KOPT-K1 (cell line): Measurements from ENCODE around the gene SLC27A1.
"Not testable (repeated sequence)": the region's sequence is repeated elsewhere in the genome, so short reads cannot be mapped to it uniquely, and the experiment has no call there.

Experiments used
- H3K27ac ChIP-seq: fragments of 200-600 bp; sonication (generic); 2 replicates; pipeline ENCODE4 v1.5.1; 2016; ENCODE audit warnings: antibody characterized with exemption, mild to moderate bottlenecking, low read depth, low read length; ENCODE audit not compliant: poor library complexity, severe bottlenecking
- H3K36me3 ChIP-seq: fragments of 200-600 bp; sonication (generic); 2 replicates; pipeline ENCODE4 v1.5.1; 2017; ENCODE audit warnings: antibody characterized with exemption, mild to moderate bottlenecking, low read length, moderate library complexity; ENCODE audit not compliant: insufficient read depth
- H3K9me3 ChIP-seq: fragments of 200-600 bp; sonication (generic); 2 replicates; pipeline ENCODE4 v1.5.1; 2017; ENCODE audit warnings: antibody characterized with exemption, low read length, mild to moderate bottlenecking; ENCODE audit not compliant: insufficient read depth, poor library complexity, severe bottlenecking

SLC27A1 gene

GRCh38 chr19:17490411-17490810, 20.1 kb downstream of the SLC27A1 start:
- H3K36me3 ChIP-seq: no peaks in the 10 kb centered on the region
- H3K27ac ChIP-seq: no peak overlapping the region
- H3K9me3 ChIP-seq: no peaks in the 10 kb centered on the region

GRCh38 chr19:17491287-17491686, 21.0 kb downstream of the SLC27A1 start:
- no peaks in the 10 kb centered on the region for H3K36me3 ChIP-seq
- no peak overlapping the region for H3K27ac ChIP-seq
- no peaks in the 10 kb centered on the region for H3K9me3 ChIP-seq

GRCh38 chr19:17495639-17496296, 25.4 kb downstream of the SLC27A1 start:
- Histone ChIP-seq H3K9me3 (no peaks in the 10 kb centered on the region), H3K36me3 (peaks cover 3% of the 10 kb centered on the region; the same call in 1 of the 2 replicates), H3K27ac (peak overlapping the region; percentile 83)

- peak overlapping the region; percentile 83 for H3K27ac ChIP-seq
- no peaks in the 10 kb centered on the region for H3K9me3 ChIP-seq
- H3K36me3 ChIP-seq: peaks cover 8% of the 10 kb centered on the region; the same call in 1 of the 2 replicates
These were observed 26.1 kb downstream of the SLC27A1 start for GRCh38 chr19:17496337-17496997.

- peak overlapping the region; percentile 83 for H3K27ac ChIP-seq
These were observed 26.9 kb downstream of the SLC27A1 start for GRCh38 chr19:17497149-17497798.

GRCh38 chr19:17499025-17499424, 28.7 kb downstream of the SLC27A1 start:
- H3K27ac ChIP-seq: peak overlapping the region; percentile 83

More at GRCh38 chr19:17497149-17497798, 26.9 kb downstream of the SLC27A1 start:
- Histone ChIP-seq H3K36me3 (peaks cover 8% of the 10 kb centered on the region; the same call in 1 of the 2 replicates), H3K9me3 (no peaks in the 10 kb centered on the region)

GRCh38 chr19:17499648-17500446, 29.5 kb downstream of the SLC27A1 start:
- Histone ChIP-seq H3K36me3 (peaks cover 8% of the 10 kb centered on the region; the same call in 1 of the 2 replicates), H3K9me3 (no peaks in the 10 kb centered on the region), H3K27ac (peak overlapping the region; percentile 83)

More at GRCh38 chr19:17499025-17499424, 28.7 kb downstream of the SLC27A1 start:
- not testable (repeated sequence) for H3K36me3 ChIP-seq, H3K9me3 ChIP-seq

GRCh38 chr19:17500447-17501198, 30.3 kb downstream of the SLC27A1 start:
- peaks cover 12% of the 10 kb centered on the region; the same call in 1 of the 2 replicates for H3K36me3 ChIP-seq
- H3K27ac ChIP-seq: peak overlapping the region; percentile 83
- no peaks in the 10 kb centered on the region for H3K9me3 ChIP-seq

- Histone ChIP-seq H3K9me3 (no peaks in the 10 kb centered on the region), H3K36me3 (peaks cover 26% of the 10 kb centered on the region; the same call in 1 of the 2 replicates), H3K27ac (no peak overlapping the region)
These were observed 32.9 kb downstream of the SLC27A1 start for GRCh38 chr19:17503240-17503639.

- peaks cover 31% of the 10 kb centered on the region; the same call in 1 of the 2 replicates for H3K36me3 ChIP-seq
- no peaks in the 10 kb centered on the region for H3K9me3 ChIP-seq
- H3K27ac ChIP-seq: peak overlapping the region; percentile 3
These were observed 33.7 kb downstream of the SLC27A1 start for GRCh38 chr19:17504030-17504429.

- H3K27ac ChIP-seq: peak overlapping the region; percentile 3
- peaks cover 31% of the 10 kb centered on the region; the same call in 1 of the 2 replicates for H3K36me3 ChIP-seq
- H3K9me3 ChIP-seq: no peaks in the 10 kb centered on the region
These were observed 34.1 kb downstream of the SLC27A1 start for GRCh38 chr19:17504456-17504855.

- H3K27ac ChIP-seq: no peak overlapping the region
- H3K9me3 ChIP-seq: no peaks in the 10 kb centered on the region
- H3K36me3 ChIP-seq: peaks cover 31% of the 10 kb centered on the region; the same call in 1 of the 2 replicates
These were observed 34.9 kb downstream of the SLC27A1 start for GRCh38 chr19:17505223-17505622.

- H3K27ac ChIP-seq: peak overlapping the region; percentile 33
- H3K36me3 ChIP-seq: peaks cover 23% of the 10 kb centered on the region; the same call in 1 of the 2 replicates
- no peaks in the 10 kb centered on the region for H3K9me3 ChIP-seq
These were observed 36.4 kb downstream of the SLC27A1 start for GRCh38 chr19:17506745-17507144.

GRCh38 chr19:17508558-17508933, 38.2 kb downstream of the SLC27A1 start:
- not testable (repeated sequence) for H3K27ac ChIP-seq, H3K9me3 ChIP-seq
- peaks cover 23% of the 10 kb centered on the region; the same call in 1 of the 2 replicates for H3K36me3 ChIP-seq
